Stomach (tissue), 9 donors: ENCODE results near the gene FXYD7. TPM values are rescaled to one million over a fixed set of nuclear protein-coding genes. Genes with fewer than 3 reads are reported as not detected.
A peak's percentile ranks its signal among the peaks of the same experiment; 100 is the strongest.

Experiments used
- DNase-seq, 2 donors: peaks; one replicate each; pipeline versions ENCODE4 v3.0.0 to v3.0.0-alpha.2; 2013 to 2019
- H3K27ac ChIP-seq, 5 donors: fragments of 200-600 bp in 4 of 5; sonication (generic) in 4 of 5; one replicate each; pipeline ENCODE4 v1.5.1; 2013 to 2019; ENCODE audit warnings: mild to moderate bottlenecking in 1 of 5, moderate library complexity in 1 of 5
- H3K27me3 ChIP-seq, 3 donors: fragments of 200-600 bp; sonication (generic); one replicate each; pipeline ENCODE4 v1.5.1; 2017 to 2019; ENCODE audit warnings: mixed run types in 1 of 3
- H3K36me3 ChIP-seq, 4 donors: fragments of 200-600 bp; sonication (generic); 1 replicate in 3 of 4; 2 replicates in 1 of 4; pipeline ENCODE4 v1.5.1; 2016 to 2019
- H3K4me1 ChIP-seq, 4 donors: fragments of 200-600 bp; sonication (generic); one replicate each; pipeline ENCODE4 v1.5.1; 2016 to 2019
- H3K4me3 ChIP-seq, 4 donors: fragments of 200-600 bp; sonication (generic) in 3 of 4; one replicate each; pipeline ENCODE4 v1.5.1; 2016 to 2019; ENCODE audit warnings: mild to moderate bottlenecking in 1 of 4
- H3K9me3 ChIP-seq, 4 donors: fragments of 200-600 bp; sonication (generic); one replicate each; pipeline ENCODE4 v1.5.1; 2016 to 2019
- EP300 ChIP-seq: sonication (generic); formaldehyde crosslinking; IDR thresholded peaks from one replicate; pipeline ENCODE4 v1.6.1; 2017; ENCODE audit warnings: antibody characterized with exemption
- POLR2A ChIP-seq, 4 donors: fragments of 450-650 bp; IDR thresholded peaks; one replicate each; pipeline ENCODE4 v1.6.1; 2016; ENCODE audit warnings: antibody characterized with exemption in 4 of 4, control low read depth in 2 of 4, mild to moderate bottlenecking in 1 of 4, moderate library complexity in 1 of 4
- POLR2AphosphoS5 ChIP-seq, 3 donors: sonication (generic); formaldehyde crosslinking; IDR thresholded peaks; one replicate each; pipeline ENCODE4 v1.6.1; 2016; ENCODE audit warnings: antibody characterized with exemption in 3 of 3
- WGBS, 5 donors: extraction: QIAGEN DNeasy Blood & Tissue Kit in 3 of 5; methylation state at CpG; one replicate each; pipeline versions ENCODE4 v1.1.5 to v1.1.7; 2013 to 2018; 5-methylcytosine and 5-hydroxymethylcytosine counted together
- intact Hi-C: fragments of 100-400 bp; cut with DNase I; formaldehyde crosslinking; loops from one replicate; pipeline ENCODE4 v1.15.1; 2023; ENCODE audit warnings: low total_unique reads
- polyA plus RNA-seq, 3 donors: library from polyadenylated mRNA; stranded (reverse); fragments of 200-250 nt; gene quantifications; one replicate each; pipeline ENCODE4 v1.2.3, GENCODE V29; 2013
- total RNA-seq, 5 donors: library from RNA; depleted of rRNA; stranded (reverse); fragments of >200 nt; gene quantifications; one replicate each; pipeline versions ENCODE4 v1.1.0 to v1.2.3, GENCODE V29; 2014 to 2016
- TF ChIP-seq, protein P1 (sequence below), 7 experiments: fragments of 450-650 bp in 4 of 7; fragments of 200-600 bp in 3 of 7; sonication (generic) in 3 of 7; IDR thresholded peaks; one replicate each; pipeline ENCODE4 v1.5.1; 2016 to 2019; ENCODE audit warnings: antibody characterized with exemption in 7 of 7, control low read depth in 2 of 7, mild to moderate bottlenecking in 1 of 7
- donor health status: healthy with polysubstance abuse.
- donor health status: Bipolar disorder and iron deficiency.
- donor health status: healthy.

Gene FXYD7
- total and polyA plus RNA-seq, 8 donors = 0.55 to 2.6 TPM; not detected in 6

DNA sequence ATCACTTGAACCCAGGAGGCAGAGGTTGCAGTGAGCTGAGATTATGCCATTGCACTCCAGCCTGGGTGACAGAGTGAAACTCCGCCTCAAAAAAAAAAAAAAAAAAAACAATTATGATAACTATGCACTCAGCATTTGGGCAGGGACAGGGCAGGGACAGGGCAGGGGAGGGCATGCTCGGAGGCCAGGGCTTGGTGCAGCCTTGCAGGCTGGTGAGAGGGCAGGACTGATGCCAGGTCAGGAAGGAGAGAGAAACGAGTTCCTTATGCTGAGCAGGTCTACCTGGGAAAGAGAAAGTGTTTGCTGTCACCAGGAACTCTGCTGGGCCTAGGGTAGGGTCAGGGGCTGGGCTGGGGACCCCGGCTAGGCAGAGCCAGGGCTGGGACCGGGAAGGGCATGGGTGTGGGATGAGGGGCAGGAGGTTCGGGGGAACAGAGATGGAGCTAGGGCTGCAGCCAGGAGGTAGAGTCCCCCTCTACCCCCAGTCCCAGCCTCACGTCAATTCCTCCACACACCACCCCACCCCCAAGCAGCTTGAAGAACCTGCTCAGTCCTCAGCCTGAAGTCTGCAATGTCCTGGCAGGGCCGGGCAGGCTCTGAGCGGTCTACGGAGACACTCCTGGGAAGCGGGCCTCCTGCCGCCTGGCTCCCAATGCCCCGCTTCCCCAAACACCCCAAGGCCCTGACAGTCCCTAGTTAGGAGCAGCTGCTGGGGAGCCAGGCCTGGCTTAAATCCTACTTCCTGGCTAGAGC is 24.6 kb upstream of the FXYD7 start:
- TF ChIP-seq EP300 = no peak
- peak in 1 of 3 donors; percentile 50 for TF ChIP-seq POLR2AphosphoS5 (IDR thresholded peaks at IDR 0.05)
- TF ChIP-seq POLR2A (IDR thresholded peaks at IDR 0.05) = no peak
- peak; percentile 48 to 71 for DNase-seq
- Histone ChIP-seq H3K4me1 (peaks cover 29 to 72% (median 48%) of the 10 kb centered on the region in 4 donors), H3K36me3 (peaks cover 0 to 17% (median 5%) of the 10 kb centered on the region in 4 donors), H3K4me3 (peak overlapping the region; percentile 24 to 59 (median 49)), H3K9me3 (no peaks in the 10 kb centered on the region), H3K27me3 (no peaks in the 10 kb centered on the region), H3K27ac (peak overlapping the region; percentile 87 to 95 (median 88))
- WGBS, 5 donors = 24 to 57% (median 53%) methylated on average over 7 to 13 of the region's 13 CpGs
- intact Hi-C loops = no loop called here

DNA sequence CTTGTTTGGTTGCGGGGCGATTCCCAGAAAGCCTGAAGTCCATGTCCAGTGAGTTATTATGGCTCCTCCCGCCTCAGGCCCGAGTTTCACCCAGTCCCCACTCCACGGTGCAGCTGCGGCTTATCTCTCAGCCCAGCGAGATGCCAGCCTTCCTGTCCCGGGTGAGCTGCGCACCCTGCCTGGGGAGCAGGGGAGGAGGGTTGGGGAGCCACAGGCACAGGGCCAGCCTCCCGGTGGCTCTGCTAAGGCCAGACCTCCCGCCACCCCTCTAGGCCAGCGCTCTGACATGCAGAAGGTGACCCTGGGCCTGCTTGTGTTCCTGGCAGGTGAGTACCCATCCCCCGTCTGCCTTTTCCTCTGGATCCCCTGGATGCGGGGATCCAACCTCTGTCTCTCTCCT is 24.0 kb upstream of the FXYD7 start:
- DNase-seq = peak in 1 of 2 donors; percentile 49
- intact Hi-C loops = no loop called here
- WGBS, 5 donors = 26 to 65% (median 43%) methylated on average over 14 of the region's 14 CpGs
- Histone ChIP-seq H3K27ac (peak overlapping the region; percentile 87 to 95 (median 88)), H3K4me3 (peak overlapping the region; percentile 24 to 59 (median 49)), H3K27me3 (no peaks in the 10 kb centered on the region), H3K36me3 (peaks cover 0 to 17% (median 5%) of the 10 kb centered on the region in 4 donors), H3K9me3 (no peaks in the 10 kb centered on the region), H3K4me1 (peaks cover 36 to 72% (median 54%) of the 10 kb centered on the region in 4 donors)
- TF ChIP-seq POLR2A (IDR thresholded peaks at IDR 0.05) (no peak), POLR2AphosphoS5 (IDR thresholded peaks at IDR 0.05) (peak in 1 of 3 donors; percentile 11)

DNA sequence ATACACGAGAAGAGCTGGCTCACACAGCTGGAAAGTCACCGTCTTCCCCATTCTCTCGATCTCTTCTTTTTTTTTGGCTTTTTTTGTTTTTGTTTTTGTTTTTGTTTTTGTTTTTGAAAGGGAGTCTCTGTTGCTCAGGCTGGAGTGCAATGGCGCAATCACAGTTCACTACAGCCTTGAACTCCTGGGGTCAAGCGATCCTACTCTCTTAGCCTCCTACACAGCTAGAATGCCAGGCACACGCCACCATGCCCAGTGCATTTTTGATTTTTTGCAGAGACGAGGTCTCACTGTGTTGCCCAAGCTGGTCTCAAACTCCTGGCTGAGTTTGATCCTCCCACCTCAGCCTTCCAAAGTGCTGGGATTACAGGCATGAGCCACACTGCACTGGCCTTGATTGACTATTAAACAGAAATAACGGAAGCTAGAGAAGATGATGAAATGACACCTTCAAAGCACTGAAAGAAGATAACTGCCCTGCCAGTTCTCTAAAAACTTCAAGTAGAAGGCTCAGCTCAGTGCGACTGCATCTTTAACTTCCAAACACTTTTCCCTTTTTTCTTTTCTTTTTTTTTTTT is 23.4 kb upstream of the FXYD7 start:
- intact Hi-C loops = no loop called here
- 66 to 81% (median 73%) methylated on average over 9 of the region's 9 CpGs for WGBS, 5 donors
- Histone ChIP-seq H3K4me3 (peak overlapping the region in 2 of 4 donors; percentile 24 to 59), H3K27ac (peak overlapping the region in 4 of 5 donors; percentile 87 to 92 (median 88)), H3K36me3 (peaks cover 0 to 17% (median 5%) of the 10 kb centered on the region in 4 donors), H3K4me1 (peaks cover 38 to 72% (median 55%) of the 10 kb centered on the region in 4 donors), H3K9me3 (no peaks in the 10 kb centered on the region), H3K27me3 (no peaks in the 10 kb centered on the region)
- TF ChIP-seq EP300 (no peak), POLR2A (IDR thresholded peaks at IDR 0.05) (no peak), POLR2AphosphoS5 (IDR thresholded peaks at IDR 0.05) (no peak)
- TF ChIP-seq, protein P1, sequence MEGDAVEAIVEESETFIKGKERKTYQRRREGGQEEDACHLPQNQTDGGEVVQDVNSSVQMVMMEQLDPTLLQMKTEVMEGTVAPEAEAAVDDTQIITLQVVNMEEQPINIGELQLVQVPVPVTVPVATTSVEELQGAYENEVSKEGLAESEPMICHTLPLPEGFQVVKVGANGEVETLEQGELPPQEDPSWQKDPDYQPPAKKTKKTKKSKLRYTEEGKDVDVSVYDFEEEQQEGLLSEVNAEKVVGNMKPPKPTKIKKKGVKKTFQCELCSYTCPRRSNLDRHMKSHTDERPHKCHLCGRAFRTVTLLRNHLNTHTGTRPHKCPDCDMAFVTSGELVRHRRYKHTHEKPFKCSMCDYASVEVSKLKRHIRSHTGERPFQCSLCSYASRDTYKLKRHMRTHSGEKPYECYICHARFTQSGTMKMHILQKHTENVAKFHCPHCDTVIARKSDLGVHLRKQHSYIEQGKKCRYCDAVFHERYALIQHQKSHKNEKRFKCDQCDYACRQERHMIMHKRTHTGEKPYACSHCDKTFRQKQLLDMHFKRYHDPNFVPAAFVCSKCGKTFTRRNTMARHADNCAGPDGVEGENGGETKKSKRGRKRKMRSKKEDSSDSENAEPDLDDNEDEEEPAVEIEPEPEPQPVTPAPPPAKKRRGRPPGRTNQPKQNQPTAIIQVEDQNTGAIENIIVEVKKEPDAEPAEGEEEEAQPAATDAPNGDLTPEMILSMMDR (IDR thresholded peaks at IDR 0.05) = no peak
- DNase-seq = no peak

DNA sequence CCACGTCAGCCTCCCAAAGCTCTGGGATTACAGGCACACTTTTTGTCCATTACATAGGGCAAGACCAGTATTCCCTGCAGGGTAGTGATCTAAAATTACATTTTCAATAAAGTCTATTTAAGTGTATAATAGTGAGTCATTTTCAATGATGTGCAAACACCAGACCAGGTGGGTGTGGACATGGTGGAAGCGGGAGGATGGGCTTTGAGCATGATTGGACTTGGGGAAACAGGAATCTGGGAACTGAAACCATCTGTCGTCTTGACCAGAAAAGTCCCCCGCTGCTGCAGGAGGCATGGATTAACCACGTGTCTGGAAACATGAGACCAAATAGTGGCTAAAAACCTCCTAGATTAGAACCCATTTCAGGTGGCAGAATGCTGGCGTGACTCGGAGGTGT is 22.6 kb upstream of the FXYD7 start:
- Histone ChIP-seq H3K27me3 (no peaks in the 10 kb centered on the region), H3K36me3 (peaks cover 0 to 17% (median 5%) of the 10 kb centered on the region in 4 donors), H3K27ac (peak overlapping the region; percentile 65 to 92 (median 88)), H3K9me3 (no peaks in the 10 kb centered on the region), H3K4me3 (peak overlapping the region in 1 of 4 donors; percentile 24), H3K4me1 (peaks cover 40 to 72% (median 58%) of the 10 kb centered on the region in 4 donors)
- DNase-seq = peak in 1 of 2 donors; percentile 74
- 36 to 53% (median 49%) methylated on average over 7 of the region's 7 CpGs for WGBS, 5 donors
- intact Hi-C loops = no loop called here
- TF ChIP-seq EP300 (no peak), POLR2A (IDR thresholded peaks at IDR 0.05) (no peak), POLR2AphosphoS5 (IDR thresholded peaks at IDR 0.05) (peak in 1 of 3 donors; percentile 24)
- TF ChIP-seq, protein P1 (IDR thresholded peaks at IDR 0.05) = no peak

DNA sequence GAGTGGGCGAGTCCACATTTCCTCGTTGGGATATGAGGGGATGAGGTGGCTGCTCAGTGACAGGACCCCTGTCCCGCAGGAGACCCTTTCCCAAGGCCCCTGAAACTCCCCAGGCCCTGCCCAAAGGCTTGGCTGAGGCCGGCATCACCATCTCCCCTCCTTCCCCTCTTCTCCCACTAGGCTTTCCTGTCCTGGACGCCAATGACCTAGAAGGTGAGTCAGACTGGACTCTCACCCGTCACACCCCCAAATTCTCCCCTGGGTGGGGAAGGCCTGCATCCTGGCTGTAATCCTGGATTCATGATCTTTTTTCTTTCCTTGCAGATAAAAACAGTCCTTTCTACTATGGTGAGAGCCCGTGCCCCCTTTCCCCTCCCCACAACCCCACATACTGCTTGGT is 22.2 kb upstream of the FXYD7 start:
- Histone ChIP-seq H3K9me3 (no peaks in the 10 kb centered on the region), H3K27ac (peak overlapping the region; percentile 65 to 92 (median 88)), H3K4me1 (peaks cover 44 to 76% (median 62%) of the 10 kb centered on the region in 4 donors), H3K27me3 (no peaks in the 10 kb centered on the region), H3K36me3 (peaks cover 0 to 17% (median 5%) of the 10 kb centered on the region in 4 donors), H3K4me3 (peak overlapping the region in 1 of 4 donors; percentile 24)
- intact Hi-C loops = no loop called here
- WGBS, 5 donors = 53 to 74% (median 65%) methylated on average over 7 of the region's 7 CpGs
- TF ChIP-seq EP300 (no peak), POLR2A (IDR thresholded peaks at IDR 0.05) (no peak), POLR2AphosphoS5 (IDR thresholded peaks at IDR 0.05) (no peak)
- TF ChIP-seq, protein P1 (IDR thresholded peaks at IDR 0.05) = no peak
- DNase-seq = no peak
